NCI-H524 treated with DMSO at 0.1 percent for 48 hours (cell line): ENCODE measurements around the gene PHC3.
"Not testable (repeated sequence)": the region's sequence is repeated elsewhere in the genome, so short reads cannot be mapped to it uniquely, and the experiment has no call there.

ENCODE experiments used
- DNase-seq: peaks from one replicate; lab custom pipeline; 2025; lab: John Stamatoyannopoulos, UW

PHC3 gene

GRCh38 chr3:170180908-170181885, at the start of gene PHC3:
TSS of gene PHC3 (minus strand) at chr3:170181733. CDS start at chr3:170181715, 18 bp downstream.
- peak; percentile 70 for DNase-seq

DNA sequence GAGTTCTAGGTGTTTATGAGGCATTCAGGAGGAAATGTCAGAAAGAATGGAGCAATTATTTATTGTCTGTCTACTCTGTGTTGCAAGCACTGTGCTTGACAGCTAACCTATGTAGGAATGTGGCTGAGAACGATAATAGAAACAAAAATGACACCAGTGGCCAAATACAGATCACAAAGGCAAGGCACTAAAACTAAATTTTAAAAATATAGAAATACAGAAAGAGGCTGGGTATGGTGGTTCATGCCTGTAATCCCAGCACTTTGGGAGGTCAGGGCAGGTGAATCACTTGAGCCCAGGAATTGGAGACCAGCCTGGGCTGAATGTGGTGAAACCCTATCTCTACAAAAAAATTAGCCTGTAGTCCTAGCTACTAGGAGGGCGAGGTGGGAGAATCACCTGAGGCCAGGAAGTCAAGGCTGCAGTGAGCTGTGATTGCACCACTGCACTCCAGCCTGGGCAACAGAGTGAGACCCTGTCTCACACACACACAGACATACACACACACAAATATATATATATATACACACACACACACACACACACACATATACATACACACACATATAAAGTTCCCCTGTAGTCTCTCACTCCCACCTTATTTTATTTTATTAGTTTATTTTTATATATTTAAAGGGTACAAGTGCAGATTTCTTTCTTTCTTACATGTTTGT, 46.7 kb upstream of the PHC3 start:
- DNase-seq = no peak

DNA sequence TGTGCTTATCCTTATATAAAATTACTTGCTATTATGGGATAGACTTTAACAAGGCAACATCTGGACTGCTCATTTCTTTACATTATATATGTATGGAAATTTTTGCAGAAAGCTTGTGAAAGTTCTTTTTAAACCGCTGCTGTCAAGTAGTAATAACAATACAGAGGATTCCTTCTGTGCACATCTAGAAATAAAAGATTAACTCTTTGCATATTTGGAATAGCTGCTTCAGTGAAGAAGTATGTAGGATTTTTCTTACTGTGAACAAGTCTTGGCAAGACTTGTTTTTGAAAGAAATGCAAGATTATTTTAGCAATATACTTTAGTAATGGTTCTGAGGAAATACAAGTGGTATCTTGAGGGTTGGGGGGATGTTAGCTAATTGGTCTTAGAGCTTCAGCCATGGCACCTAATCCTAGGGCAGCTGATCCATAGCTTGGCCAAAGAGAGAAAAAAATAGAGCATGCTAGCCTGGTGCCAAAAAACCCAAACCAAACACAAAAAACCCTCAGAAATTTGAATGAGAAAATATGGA, 45.0 kb upstream of the PHC3 start:
- DNase-seq = no peak

DNA sequence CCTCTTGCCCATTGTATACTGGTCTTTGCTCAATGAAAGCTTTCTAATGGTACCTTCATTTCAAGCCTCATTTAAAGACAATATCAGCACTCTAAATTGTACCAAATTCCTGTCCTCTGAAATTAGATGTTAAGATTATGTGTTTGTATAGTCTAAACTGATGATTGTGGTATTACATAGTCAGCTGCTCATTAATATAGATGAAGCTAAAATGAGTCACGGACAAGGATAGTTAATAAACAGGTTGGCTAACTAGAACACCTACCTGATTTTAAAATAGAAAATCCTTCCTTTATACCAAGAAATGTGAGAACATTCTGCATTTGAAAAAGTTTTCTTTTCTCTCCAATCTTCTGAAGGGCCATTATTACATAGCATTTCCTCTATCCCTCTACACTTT, 43.6 kb upstream of the PHC3 start:
- no peak for DNase-seq

- DNase-seq = no peak
These were observed 41.4 kb upstream of the PHC3 start for GRCh38 chr3:170222647-170223541.

- peak; percentile 89 for DNase-seq
These were observed 40.6 kb upstream of the PHC3 start, which contains the start of gene PRKCI for GRCh38 chr3:170221924-170222646. TSS of gene PRKCI (plus strand) at chr3:170222424. CDS start at chr3:170222670, 246 bp downstream.

GRCh38 chr3:170220871-170221270, 39.3 kb upstream of the PHC3 start:
- no peak for DNase-seq

GRCh38 chr3:170219850-170220249, 38.3 kb upstream of the PHC3 start:
- DNase-seq = no peak

- no peak for DNase-seq
These were observed 30.1 kb upstream of the PHC3 start for GRCh38 chr3:170211668-170212067.

- DNase-seq = no peak
These were observed 26.2 kb upstream of the PHC3 start for GRCh38 chr3:170207717-170208116.

GRCh38 chr3:170206164-170206762, 24.7 kb upstream of the PHC3 start:
- not testable (repeated sequence) for DNase-seq

GRCh38 chr3:170205302-170205701, 23.8 kb upstream of the PHC3 start:
- DNase-seq = no peak

- no peak for DNase-seq
These were observed 23.0 kb upstream of the PHC3 start for GRCh38 chr3:170204509-170204908.

- DNase-seq = no peak
These were observed 22.5 kb upstream of the PHC3 start for GRCh38 chr3:170204023-170204472.

DNA sequence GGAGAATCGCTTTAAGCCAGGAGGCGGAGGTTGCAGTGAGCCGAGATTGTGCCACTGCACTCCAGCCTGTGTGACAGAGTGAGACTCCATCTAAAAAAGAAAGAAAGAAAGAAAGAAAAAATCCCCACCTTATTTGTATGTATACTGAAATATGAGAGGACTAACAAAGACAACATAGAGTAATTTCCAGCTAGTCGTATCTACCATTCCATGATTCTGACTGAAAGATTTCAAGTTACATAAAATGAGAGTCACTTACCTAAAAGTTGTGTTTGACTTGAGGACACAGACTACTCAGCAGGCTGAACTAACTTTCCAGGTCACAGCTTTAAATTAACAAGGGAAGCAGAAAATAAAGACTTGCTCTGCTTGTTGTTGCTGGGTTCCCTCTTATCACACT, 21.9 kb upstream of the PHC3 start:
- no peak for DNase-seq

DNA sequence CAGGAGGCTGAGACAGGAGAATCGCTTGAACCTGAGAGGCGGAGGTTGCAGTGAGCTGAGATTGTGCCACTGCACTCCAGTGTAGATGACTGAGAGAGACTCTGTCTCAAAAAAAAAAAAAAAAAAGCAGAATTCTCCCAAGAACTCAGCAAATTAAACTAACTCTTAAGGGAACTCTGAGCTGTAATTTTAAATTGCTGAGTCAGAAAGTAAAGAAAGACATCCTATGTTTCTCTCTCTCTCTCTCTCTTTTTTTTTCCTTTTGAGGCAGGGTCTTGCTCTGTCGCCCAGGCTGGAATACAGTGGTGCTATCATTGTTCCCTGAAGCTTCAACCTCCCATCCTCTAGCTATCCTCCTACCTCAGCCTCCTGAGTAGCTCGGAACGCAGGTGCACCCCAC, 20.0 kb upstream of the PHC3 start:
- DNase-seq = no peak

DNA sequence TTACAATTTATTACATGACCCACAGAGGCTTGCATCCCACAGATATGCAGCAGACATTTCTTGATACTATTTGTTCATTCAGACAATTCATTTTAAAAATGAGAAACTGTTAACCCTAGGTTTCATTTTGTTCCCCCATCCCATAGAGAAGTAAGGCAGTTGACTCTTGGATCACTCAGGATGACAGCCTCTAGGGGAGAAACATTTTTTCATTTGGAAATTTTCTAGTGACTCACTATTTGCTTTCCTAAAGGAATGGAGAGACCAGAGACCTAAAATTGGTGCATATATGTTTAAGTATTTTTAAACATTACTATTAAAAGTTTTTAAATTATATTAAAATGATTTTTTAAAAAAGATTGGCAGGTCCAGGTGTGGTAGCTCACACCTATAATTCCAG, 19.5 kb upstream of the PHC3 start:
- DNase-seq = no peak

- DNase-seq = no peak
These were observed 15.3 kb upstream of the PHC3 start for GRCh38 chr3:170196833-170197232.

DNA sequence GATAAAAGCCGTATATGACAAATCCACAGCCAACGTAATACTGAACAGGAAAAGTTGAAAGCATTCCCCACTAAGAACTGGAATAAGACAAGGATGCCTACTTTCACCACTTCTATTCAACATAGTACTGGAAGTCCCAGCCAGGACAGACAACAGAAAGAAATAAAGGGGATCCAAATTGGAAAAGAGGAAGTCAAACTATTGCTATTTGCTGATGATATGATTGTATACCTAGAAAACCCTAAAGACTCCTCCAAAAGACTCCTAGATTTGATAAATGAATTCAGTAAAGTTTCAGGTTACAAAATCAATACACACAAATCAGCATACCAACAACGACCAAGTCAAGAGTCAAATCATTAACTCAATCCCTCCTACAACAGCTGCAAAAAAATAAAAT, 14.2 kb upstream of the PHC3 start:
- not testable (repeated sequence) for DNase-seq
